NT2/D1 (cell line): ENCODE data around the gene MEGF10.

Experiments
- SUZ12 ChIP-seq: IDR thresholded peaks from 2 replicates; pipeline ENCODE4 v1.6.1; 2011; ENCODE audit not compliant: insufficient read length, insufficient read depth; ENCODE audit errors: extremely low read depth
- YY1 ChIP-seq: IDR thresholded peaks from 2 replicates; pipeline ENCODE4 v1.6.1; 2011; ENCODE audit not compliant: insufficient read length, insufficient read depth

GRCh38 chr5:127343313-127343712 lies 52.7 kb downstream of the MEGF10 start:
- TF ChIP-seq YY1 (no peak), SUZ12 (no peak)
